IMR-90 (cell line): Measurements from ENCODE around the gene C1orf105. TPM values are rescaled to one million over a fixed set of nuclear protein-coding genes. Genes with fewer than 3 reads are reported as not detected.

Source experiments
- ATAC-seq: fragments of 200-7000 bp; cut with Tn5 transposase; 2 replicates; pipeline ENCODE4 v1.9.1; 2020; ENCODE audit warnings: low read depth, mild to moderate bottlenecking, moderate library complexity
- BruUV-seq: library from RNA; stranded (reverse); fragments of 400-500 nt; replicated peaks from 2 replicates; lab custom pipeline; 2021; lab: Mats Ljungman, UMichigan
- CTCF ChIA-PET: fragments of 300-600 bp; formaldehyde crosslinking; extraction: SDS; loops from one replicate; lab custom pipeline; 2021; ENCODE audit warnings: antibody characterized with exemption; lab: Yijun Ruan, JAX
- POLR2A ChIA-PET: fragments of 300-600 bp; sonication (Branson Sonifier 250); formaldehyde crosslinking; loops from one replicate; lab custom pipeline; 2022; ENCODE audit warnings: antibody characterized with exemption; ENCODE audit not compliant: unreplicated experiment; lab: Charles Lee
- DNase-seq: peaks from one replicate; pipeline ENCODE4 v3.0.0; 2013
- H2AFZ ChIP-seq: replicated peaks from 2 replicates; pipeline ENCODE3; 2013; ENCODE audit warnings: low read length, mild to moderate bottlenecking; ENCODE audit not compliant: poor library complexity
- H2AK5ac ChIP-seq: 2 replicates; pipeline ENCODE4 v1.6.1; 2013; ENCODE audit warnings: low read depth, low read length, inconsistent platforms
- H2AK9ac ChIP-seq: replicated peaks from 2 replicates; pipeline ENCODE3; 2013; ENCODE audit warnings: mild to moderate bottlenecking, low read depth, low read length, moderate library complexity; ENCODE audit not compliant: poor library complexity
- H2BK120ac ChIP-seq: 2 replicates; pipeline ENCODE4 v1.6.1; 2013; ENCODE audit warnings: low read depth, low read length, inconsistent platforms
- H2BK15ac ChIP-seq: 3 replicates; pipeline ENCODE4 v1.6.1; 2013; ENCODE audit warnings: low read depth, low read length, inconsistent platforms
- H2BK20ac ChIP-seq: 2 replicates; pipeline ENCODE4 v1.6.1; 2013; ENCODE audit warnings: low read depth, mild to moderate bottlenecking, inconsistent platforms, low read length, moderate library complexity
- H2BK5ac ChIP-seq: 2 replicates; pipeline ENCODE4 v1.6.1; 2013; ENCODE audit warnings: mild to moderate bottlenecking, low read depth, low read length, inconsistent platforms; ENCODE audit not compliant: poor library complexity, severe bottlenecking
- H3K14ac ChIP-seq: replicated peaks from 2 replicates; pipeline ENCODE4 v1.6.1; 2013; ENCODE audit warnings: low read depth, low read length, inconsistent platforms
- H3K18ac ChIP-seq: 2 replicates; pipeline ENCODE4 v1.6.1; 2013; ENCODE audit warnings: low read depth, low read length, control low read depth
- H3K23ac ChIP-seq: 2 replicates; pipeline ENCODE4 v1.6.1; 2013; ENCODE audit warnings: low read depth, low read length, inconsistent platforms
- H3K27ac ChIP-seq: 2 replicates; pipeline ENCODE4 v1.5.1; 2013; ENCODE audit warnings: mild to moderate bottlenecking, control low read depth, low read length; ENCODE audit not compliant: insufficient read depth
- H3K27me3 ChIP-seq: 2 replicates; pipeline ENCODE4 v1.6.1; 2013; ENCODE audit warnings: low read length; ENCODE audit not compliant: control insufficient read depth, insufficient read depth
- H3K36me3 ChIP-seq: 2 replicates; pipeline ENCODE4 v1.6.1; 2013; ENCODE audit warnings: low read length, mixed read lengths; ENCODE audit not compliant: control insufficient read depth, insufficient read depth
- H3K4ac ChIP-seq: 2 replicates; pipeline ENCODE4 v1.6.1; 2013; ENCODE audit warnings: low read depth, low read length, inconsistent platforms
- H3K4me1 ChIP-seq: 2 replicates; pipeline ENCODE4 v1.6.1; 2013; ENCODE audit warnings: low read length, mixed read lengths; ENCODE audit not compliant: control insufficient read depth, insufficient read depth
- H3K4me2 ChIP-seq: 2 replicates; pipeline ENCODE4 v1.6.1; 2013; ENCODE audit warnings: low read depth, mild to moderate bottlenecking, control low read depth, low read length, moderate library complexity
- H3K4me3 ChIP-seq: 2 replicates; pipeline ENCODE4 v1.5.1; 2013; ENCODE audit warnings: low read depth, mild to moderate bottlenecking, control low read depth, low read length, moderate library complexity; ENCODE audit not compliant: insufficient read depth
- H3K56ac ChIP-seq: 2 replicates; pipeline ENCODE4 v1.6.1; 2013; ENCODE audit warnings: low read length, inconsistent platforms; ENCODE audit not compliant: insufficient read depth; ENCODE audit errors: extremely low read depth
- H3K79me1 ChIP-seq, 2 experiments: 2 replicates each; pipeline ENCODE4 v1.6.1; 2013; ENCODE audit warnings: low read length in 2 of 2, inconsistent platforms in 1 of 2, low read depth in 1 of 2
- H3K9ac ChIP-seq: 2 replicates; pipeline ENCODE4 v1.6.1; 2013; ENCODE audit warnings: low read depth, low read length, control low read depth
- H3K9me1 ChIP-seq: 2 replicates; pipeline ENCODE4 v1.6.1; 2013; ENCODE audit warnings: low read length, inconsistent platforms; ENCODE audit not compliant: insufficient read depth
- H3K9me3 ChIP-seq: 2 replicates; pipeline ENCODE4 v1.6.1; 2013; ENCODE audit warnings: low read length; ENCODE audit not compliant: control insufficient read depth, insufficient read depth
- H4K20me1 ChIP-seq: 2 replicates; pipeline ENCODE4 v1.6.1; 2013; ENCODE audit warnings: low read length, inconsistent platforms; ENCODE audit not compliant: insufficient read depth
- H4K5ac ChIP-seq: 2 replicates; pipeline ENCODE4 v1.6.1; 2013; ENCODE audit warnings: mild to moderate bottlenecking, low read depth, low read length, control low read depth
- H4K8ac ChIP-seq, 2 experiments: 2 replicates each; pipeline ENCODE4 v1.6.1; 2013; ENCODE audit warnings: low read depth in 2 of 2, low read length in 2 of 2, control low read depth in 1 of 2, inconsistent platforms in 1 of 2
- H4K91ac ChIP-seq: 2 replicates; pipeline ENCODE4 v1.6.1; 2013; ENCODE audit warnings: low read depth, low read length, inconsistent platforms; ENCODE audit not compliant: insufficient read depth
- BHLHE40 ChIP-seq: fragments of 150-350 bp; IDR thresholded peaks from 2 replicates; pipeline ENCODE4 v1.6.1; 2016; ENCODE audit warnings: mild to moderate bottlenecking, low read depth, low read length
- ELK1 ChIP-seq: fragments of 150-350 bp; IDR thresholded peaks from 2 replicates; pipeline ENCODE4 v1.6.1; 2016; ENCODE audit warnings: low read depth, mild to moderate bottlenecking, low read length, moderate library complexity, borderline replicate concordance
- FOS ChIP-seq: fragments of 150-350 bp; IDR thresholded peaks from 2 replicates; pipeline ENCODE4 v1.6.1; 2016; ENCODE audit warnings: low read depth, low read length
- MAFK ChIP-seq: IDR thresholded peaks from 2 replicates; pipeline ENCODE4 v1.6.1; 2012; ENCODE audit warnings: low read depth, low read length, improper control_type of control experiment
- MXI1 ChIP-seq: IDR thresholded peaks from 2 replicates; pipeline ENCODE4 v1.6.1; 2012; ENCODE audit warnings: low read depth, mild to moderate bottlenecking, low read length, moderate library complexity, borderline replicate concordance
- NFE2L2 ChIP-seq: fragments of 150-350 bp; IDR thresholded peaks from 2 replicates; pipeline ENCODE4 v1.6.1; 2016; ENCODE audit warnings: low read depth, mild to moderate bottlenecking, low read length
- POLR2A ChIP-seq: IDR thresholded peaks from 2 replicates; pipeline ENCODE4 v1.6.1; 2012; ENCODE audit warnings: mild to moderate bottlenecking, low read depth, low read length
- RCOR1 ChIP-seq: IDR thresholded peaks from 2 replicates; pipeline ENCODE4 v1.6.1; 2012; ENCODE audit warnings: mild to moderate bottlenecking, low read length, improper control_type of control experiment; ENCODE audit not compliant: insufficient replicate concordance
- RFX5 ChIP-seq: IDR thresholded peaks from 2 replicates; pipeline ENCODE4 v1.8.0; 2012; ENCODE audit warnings: low read depth, mild to moderate bottlenecking, low read length, moderate library complexity
- dilution Hi-C: fragments of 300-500 bp; cut with HindIII; formaldehyde crosslinking; loops from one replicate; pipeline ENCODE4 v1.14.3; 2018; ENCODE audit warnings: low sequenced_read_pairs; ENCODE audit not compliant: unreplicated experiment
- in situ Hi-C: fragments of 300-500 bp; cut with MboI; formaldehyde crosslinking; loops from 3 replicates; pipeline ENCODE4 v1.14.3; 2019; ENCODE audit warnings: low sequenced_read_pairs, inconsistent platforms, mixed read lengths
- intact Hi-C: fragments of 100-400 bp; cut with micrococcal nuclease; formaldehyde crosslinking; loops from 2 replicates; pipeline ENCODE4 v1.10.0; 2022
- polyA plus RNA-seq, 3 experiments: library from polyadenylated mRNA; depleted of rRNA; stranded (reverse); fragments of >200 nt; gene quantifications; 2 replicates each; pipeline ENCODE4 v1.2.3, GENCODE V29; 2012; ENCODE audit warnings: low replicate concordance in 1 of 3
- total RNA-seq: library from RNA; depleted of rRNA; stranded (reverse); fragments of >200 nt; gene quantifications from 2 replicates; pipeline ENCODE4 v1.2.3, GENCODE V29; 2012
- TF ChIP-seq, protein P1 (sequence below): conservative IDR thresholded peaks from 2 replicates; pipeline ENCODE4 v1.5.1; 2012; ENCODE audit warnings: mild to moderate bottlenecking, low read depth, low read length, improper control_type of control experiment
- TF ChIP-seq, protein P2 (sequence below): fragments of 150-350 bp; IDR thresholded peaks from 2 replicates; pipeline ENCODE4 v1.6.1; 2017; ENCODE audit warnings: mild to moderate bottlenecking, antibody characterized with exemption, low read length, low read depth

C1orf105 gene
- total and polyA plus RNA-seq, 2 of the 4 experiments (the other 2 are of a cell fraction) = not detected

- Histone ChIP-seq H3K79me1 (no peaks in the 10 kb centered on the region), H3K4me2 (no peak overlapping the region), H2AK9ac (no peak overlapping the region), H3K18ac (no peak overlapping the region), H3K9me3 (no peaks in the 10 kb centered on the region), H4K8ac (no peak overlapping the region), H3K4me1 (no peaks in the 10 kb centered on the region), H2AK5ac (no peak overlapping the region), H3K27me3 (peaks cover 15% of the 10 kb centered on the region), H2BK5ac (no peak overlapping the region), H3K27ac (no peak overlapping the region), H3K36me3 (no peaks in the 10 kb centered on the region), H2AFZ (no peak overlapping the region), H3K4me3 (no peak overlapping the region), H2BK20ac (no peak overlapping the region), H3K23ac (no peak overlapping the region), H3K14ac (no peak overlapping the region), H4K91ac (no peak overlapping the region), H3K56ac (no peak overlapping the region), H2BK120ac (no peak overlapping the region), H4K20me1 (no peaks in the 10 kb centered on the region), H3K9me1 (no peaks in the 10 kb centered on the region), H4K5ac (no peak overlapping the region), H3K4ac (no peak overlapping the region), H3K9ac (no peak overlapping the region), H2BK15ac (no peak overlapping the region)
- TF ChIP-seq, protein P1, sequence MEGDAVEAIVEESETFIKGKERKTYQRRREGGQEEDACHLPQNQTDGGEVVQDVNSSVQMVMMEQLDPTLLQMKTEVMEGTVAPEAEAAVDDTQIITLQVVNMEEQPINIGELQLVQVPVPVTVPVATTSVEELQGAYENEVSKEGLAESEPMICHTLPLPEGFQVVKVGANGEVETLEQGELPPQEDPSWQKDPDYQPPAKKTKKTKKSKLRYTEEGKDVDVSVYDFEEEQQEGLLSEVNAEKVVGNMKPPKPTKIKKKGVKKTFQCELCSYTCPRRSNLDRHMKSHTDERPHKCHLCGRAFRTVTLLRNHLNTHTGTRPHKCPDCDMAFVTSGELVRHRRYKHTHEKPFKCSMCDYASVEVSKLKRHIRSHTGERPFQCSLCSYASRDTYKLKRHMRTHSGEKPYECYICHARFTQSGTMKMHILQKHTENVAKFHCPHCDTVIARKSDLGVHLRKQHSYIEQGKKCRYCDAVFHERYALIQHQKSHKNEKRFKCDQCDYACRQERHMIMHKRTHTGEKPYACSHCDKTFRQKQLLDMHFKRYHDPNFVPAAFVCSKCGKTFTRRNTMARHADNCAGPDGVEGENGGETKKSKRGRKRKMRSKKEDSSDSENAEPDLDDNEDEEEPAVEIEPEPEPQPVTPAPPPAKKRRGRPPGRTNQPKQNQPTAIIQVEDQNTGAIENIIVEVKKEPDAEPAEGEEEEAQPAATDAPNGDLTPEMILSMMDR = no peak
- TF ChIP-seq BHLHE40 (no peak), MAFK (no peak), FOS (no peak), POLR2A (no peak), NFE2L2 (no peak), RFX5 (no peak), MXI1 (no peak), ELK1 (no peak), RCOR1 (no peak)
- TF ChIP-seq, protein P2, sequence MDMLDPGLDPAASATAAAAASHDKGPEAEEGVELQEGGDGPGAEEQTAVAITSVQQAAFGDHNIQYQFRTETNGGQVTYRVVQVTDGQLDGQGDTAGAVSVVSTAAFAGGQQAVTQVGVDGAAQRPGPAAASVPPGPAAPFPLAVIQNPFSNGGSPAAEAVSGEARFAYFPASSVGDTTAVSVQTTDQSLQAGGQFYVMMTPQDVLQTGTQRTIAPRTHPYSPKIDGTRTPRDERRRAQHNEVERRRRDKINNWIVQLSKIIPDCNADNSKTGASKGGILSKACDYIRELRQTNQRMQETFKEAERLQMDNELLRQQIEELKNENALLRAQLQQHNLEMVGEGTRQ = no peak
- ATAC-seq (no peak), DNase-seq (no peak)
- POLR2A ChIA-PET = no interaction called here
- CTCF ChIA-PET = no interaction called here
- no TSS peak for BruUV-seq
- intact Hi-C loops = no loop called here
- dilution Hi-C loops = no loop called here
- in situ Hi-C loops = no loop called here
Measured at GRCh38 chr1:172507741-172508140, 87.3 kb downstream of the C1orf105 start.
